DOHH2 (cell line): ENCODE data around the gene ASB5.

ENCODE experiments used
- EZH2phosphoT487 ChIP-seq: fragments of 200-600 bp; sonication (generic); IDR thresholded peaks from 2 replicates; pipeline ENCODE4 v1.6.1; 2017; ENCODE audit warnings: borderline replicate concordance, mild to moderate bottlenecking, antibody characterized with exemption, low read length, moderate library complexity, mixed read lengths
- TF ChIP-seq, protein P1 (sequence below): fragments of 200-600 bp; sonication (generic); IDR thresholded peaks from one replicate; pipeline ENCODE4 v1.5.1; 2014; ENCODE audit warnings: antibody characterized with exemption, mild to moderate bottlenecking, low read depth, low read length; ENCODE audit not compliant: poor library complexity, severe bottlenecking

DNA sequence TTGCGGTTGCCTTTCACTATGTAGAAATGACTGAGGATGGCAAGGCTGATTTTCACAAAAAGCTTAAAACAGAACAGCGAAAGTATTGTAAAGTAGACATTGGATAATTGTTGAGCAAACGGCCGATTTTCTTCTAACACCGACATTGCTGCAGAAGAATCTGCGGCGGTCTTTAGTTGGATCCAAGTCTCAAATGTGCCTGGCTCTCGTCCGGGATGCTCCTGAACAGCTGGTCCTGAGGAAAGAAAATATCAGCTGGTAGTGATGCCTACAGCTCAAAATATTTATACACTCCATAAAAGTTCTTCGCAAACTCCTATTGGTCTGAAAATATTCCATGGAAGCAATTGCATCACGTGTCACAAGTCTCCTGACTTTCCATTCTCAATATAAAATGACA is at the start of gene ASB5:
- TF ChIP-seq, protein P1, sequence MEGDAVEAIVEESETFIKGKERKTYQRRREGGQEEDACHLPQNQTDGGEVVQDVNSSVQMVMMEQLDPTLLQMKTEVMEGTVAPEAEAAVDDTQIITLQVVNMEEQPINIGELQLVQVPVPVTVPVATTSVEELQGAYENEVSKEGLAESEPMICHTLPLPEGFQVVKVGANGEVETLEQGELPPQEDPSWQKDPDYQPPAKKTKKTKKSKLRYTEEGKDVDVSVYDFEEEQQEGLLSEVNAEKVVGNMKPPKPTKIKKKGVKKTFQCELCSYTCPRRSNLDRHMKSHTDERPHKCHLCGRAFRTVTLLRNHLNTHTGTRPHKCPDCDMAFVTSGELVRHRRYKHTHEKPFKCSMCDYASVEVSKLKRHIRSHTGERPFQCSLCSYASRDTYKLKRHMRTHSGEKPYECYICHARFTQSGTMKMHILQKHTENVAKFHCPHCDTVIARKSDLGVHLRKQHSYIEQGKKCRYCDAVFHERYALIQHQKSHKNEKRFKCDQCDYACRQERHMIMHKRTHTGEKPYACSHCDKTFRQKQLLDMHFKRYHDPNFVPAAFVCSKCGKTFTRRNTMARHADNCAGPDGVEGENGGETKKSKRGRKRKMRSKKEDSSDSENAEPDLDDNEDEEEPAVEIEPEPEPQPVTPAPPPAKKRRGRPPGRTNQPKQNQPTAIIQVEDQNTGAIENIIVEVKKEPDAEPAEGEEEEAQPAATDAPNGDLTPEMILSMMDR, result no peak
- TF ChIP-seq EZH2phosphoT487, result no peak
